ENCODE results near the gene XKR8.
"Not testable (repeated sequence)": the region's sequence is repeated elsewhere in the genome, so short reads cannot be mapped to it uniquely, and the experiment has no call there.

XKR8 gene

DNA sequence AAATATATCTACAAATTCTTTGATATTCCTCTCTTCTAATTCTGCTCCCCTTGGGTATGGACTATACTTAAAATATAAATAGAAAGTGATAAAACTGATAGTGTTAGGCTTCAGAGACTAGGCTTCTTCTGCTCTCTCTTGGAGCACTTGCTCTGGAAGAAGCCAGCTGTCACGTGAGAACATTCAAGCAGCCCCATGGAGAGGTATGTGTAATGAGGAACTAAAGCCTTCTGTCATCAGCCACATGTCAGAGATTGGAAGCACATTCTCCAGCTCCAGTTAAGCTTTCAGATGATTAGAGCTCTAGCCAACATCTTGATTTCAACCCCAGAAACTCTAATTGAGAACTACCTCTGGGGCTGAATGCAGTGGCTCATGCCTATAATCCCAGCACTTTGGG lies 34.3 kb downstream of the XKR8 start:
- no peak for DNase-seq

DNA sequence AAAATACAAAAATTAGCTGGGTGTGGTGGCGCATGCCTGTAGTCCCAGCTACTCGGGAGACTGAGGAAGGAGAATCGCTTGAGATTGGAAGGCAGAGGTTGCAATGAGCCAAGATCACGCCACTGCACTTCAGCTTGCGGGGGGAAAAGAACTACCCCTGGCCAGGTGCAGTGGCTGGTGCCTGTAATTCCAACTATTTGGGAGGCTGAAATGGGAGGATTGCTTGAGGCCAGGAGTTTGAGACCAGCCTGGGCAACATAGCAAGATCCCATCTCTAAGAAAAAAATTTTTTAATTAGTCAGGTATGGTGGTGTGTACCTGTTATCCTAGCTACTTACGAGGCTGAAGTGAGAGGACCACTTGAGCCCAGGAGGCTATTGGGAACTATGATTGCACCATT lies 34.8 kb downstream of the XKR8 start:
- not testable (repeated sequence) for DNase-seq

DNA sequence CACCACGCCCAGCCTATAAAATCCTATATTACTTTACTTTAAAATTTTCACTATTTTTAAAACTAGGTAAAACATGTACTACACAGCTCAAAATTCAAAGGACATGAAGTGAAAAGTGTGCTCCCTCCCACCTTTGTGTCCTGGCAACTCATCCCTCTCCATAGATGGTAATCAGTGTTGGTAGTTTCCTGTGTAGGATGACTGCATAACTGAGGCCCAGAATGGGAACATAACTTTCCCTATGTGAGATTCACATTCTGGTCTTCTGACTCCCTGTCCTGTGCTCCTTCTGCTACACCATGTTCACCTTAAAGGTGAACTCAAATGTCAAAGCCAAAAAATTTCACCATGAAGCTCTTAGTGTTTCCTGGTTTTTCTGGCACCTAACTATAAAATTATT lies 39.3 kb downstream of the XKR8 start:
- no peak for DNase-seq

DNA sequence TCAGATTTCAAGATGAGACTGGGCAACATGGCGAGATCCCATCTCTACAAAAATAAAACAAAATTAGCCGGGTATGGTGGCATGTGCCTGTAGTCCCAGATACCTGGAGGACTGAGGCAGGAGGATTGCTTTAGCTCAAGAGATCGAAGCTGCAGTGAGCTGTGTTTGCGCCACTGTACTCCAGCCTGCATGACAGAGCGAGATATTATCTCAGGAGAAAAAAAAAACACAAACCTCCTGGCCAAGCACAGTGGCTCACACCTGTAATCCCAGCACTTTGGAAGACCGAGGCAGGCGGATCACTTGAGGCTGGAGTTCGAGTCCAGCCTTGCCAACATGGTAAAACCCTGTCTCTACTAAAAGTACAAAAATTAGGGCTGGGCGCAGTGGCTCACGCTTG lies 42.8 kb downstream of the XKR8 start:
- DNase-seq = no peak

DNA sequence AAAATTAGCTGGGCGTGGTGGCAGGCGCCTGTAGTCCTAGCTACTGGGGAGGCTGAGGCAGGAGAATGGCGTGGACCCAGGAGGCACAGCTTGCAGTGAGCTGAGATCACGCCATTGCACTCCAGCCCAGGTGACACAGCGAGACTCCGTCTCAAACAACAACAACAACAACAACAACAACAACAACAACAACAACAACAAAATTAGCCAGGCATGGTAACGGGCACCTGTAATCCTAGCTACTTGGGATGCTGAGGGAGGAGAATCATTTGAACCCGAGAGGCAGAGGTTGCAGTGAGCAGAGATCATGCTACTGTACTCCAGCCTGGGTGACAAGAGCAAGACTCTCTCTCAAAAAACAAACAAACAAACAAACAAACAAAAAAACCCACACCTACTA lies 43.3 kb downstream of the XKR8 start:
- DNase-seq = not testable (repeated sequence)

DNA sequence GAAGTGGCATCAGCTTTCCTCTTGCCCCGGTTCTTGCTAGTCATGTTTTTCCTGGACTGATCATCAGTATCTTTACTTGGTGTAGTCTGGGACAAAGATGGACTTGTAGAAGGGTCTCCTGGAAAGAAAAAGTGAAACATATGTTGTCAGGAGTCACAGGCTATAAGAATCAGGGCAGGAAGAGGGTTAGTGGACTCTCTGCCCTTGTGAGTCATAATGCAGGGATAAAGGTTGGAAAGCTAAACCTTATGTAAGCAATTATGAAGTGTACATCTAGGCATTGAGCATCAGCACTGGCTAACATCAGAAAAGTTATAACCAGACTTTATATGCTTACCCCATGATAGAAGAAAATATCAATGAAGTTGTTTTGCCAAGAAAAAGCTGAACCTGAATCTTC lies 51.2 kb downstream of the XKR8 start:
- DNase-seq = no peak

Measured in stimulated activated CD4-positive, alpha-beta T cell treated with anti-CD3 and anti-CD28 coated beads, Interleukin-2, amount 100 ng/mL, for 48 hours (primary cell).